Loucy (cell line): Measurements from ENCODE around the gene RPL26.

Source experiments
- H2AFZ ChIP-seq: fragments of 200-600 bp; sonication (generic); 2 replicates; pipeline ENCODE4 v1.6.0; 2016; ENCODE audit warnings: antibody characterized with exemption, mild to moderate bottlenecking, low read length, moderate library complexity
- H3F3A ChIP-seq: fragments of 200-600 bp; 2 replicates; pipeline ENCODE4 v1.6.0; 2016; ENCODE audit warnings: antibody characterized with exemption, low read depth, mild to moderate bottlenecking
- H3K27me3 ChIP-seq: fragments of 200-600 bp; sonication (generic); 2 replicates; pipeline ENCODE4 v1.6.1; 2014; ENCODE audit warnings: low read length, mild to moderate bottlenecking; ENCODE audit not compliant: insufficient read depth, poor library complexity, severe bottlenecking
- H3K36me3 ChIP-seq: fragments of 200-600 bp; sonication (generic); 2 replicates; pipeline ENCODE4 v1.6.1; 2016; ENCODE audit warnings: low read length; ENCODE audit not compliant: insufficient read depth
- H3K4me1 ChIP-seq: fragments of 200-600 bp; sonication (generic); 2 replicates; pipeline ENCODE4 v1.5.1; 2014; ENCODE audit warnings: low read length, mild to moderate bottlenecking; ENCODE audit not compliant: insufficient read depth, poor library complexity, severe bottlenecking
- H3K4me2 ChIP-seq: fragments of 200-600 bp; sonication (generic); 2 replicates; pipeline ENCODE4 v1.6.0; 2014; ENCODE audit warnings: antibody characterized with exemption, low read length, low read depth, mild to moderate bottlenecking; ENCODE audit not compliant: poor library complexity, severe bottlenecking
- H3K4me3 ChIP-seq: fragments of 200-600 bp; sonication (generic); 2 replicates; pipeline ENCODE4 v1.5.1; 2014; ENCODE audit warnings: low read length, mild to moderate bottlenecking, mixed read lengths; ENCODE audit not compliant: poor library complexity, severe bottlenecking
- H3K79me2 ChIP-seq: fragments of 200-600 bp; sonication (generic); 2 replicates; pipeline ENCODE4 v1.6.1; 2014; ENCODE audit warnings: low read length; ENCODE audit not compliant: insufficient read depth
- H3K9ac ChIP-seq: fragments of 200-600 bp; sonication (generic); 2 replicates; pipeline ENCODE4 v1.6.0; 2014; ENCODE audit warnings: mild to moderate bottlenecking, low read depth, low read length, moderate library complexity; ENCODE audit not compliant: poor library complexity, severe bottlenecking
- H3K9me2 ChIP-seq: fragments of 200-600 bp; sonication (generic); replicated peaks from 2 replicates; pipeline ENCODE4 v1.6.1; 2016; ENCODE audit warnings: low read depth, low read length, mixed read lengths
- H3K9me3 ChIP-seq: fragments of 200-600 bp; sonication (generic); 2 replicates; pipeline ENCODE4 v1.6.1; 2014; ENCODE audit warnings: mild to moderate bottlenecking, antibody characterized with exemption, low read length, low read depth; ENCODE audit not compliant: insufficient read depth
- H4K20me1 ChIP-seq: fragments of 200-600 bp; sonication (generic); 2 replicates; pipeline ENCODE4 v1.6.0; 2014; ENCODE audit warnings: antibody characterized with exemption, low read length, mild to moderate bottlenecking; ENCODE audit not compliant: insufficient read depth, poor library complexity, severe bottlenecking
- CTCF ChIP-seq: fragments of 200-600 bp; sonication (generic); conservative IDR thresholded peaks from 2 replicates; pipeline ENCODE4 v1.5.1; 2014; ENCODE audit warnings: mild to moderate bottlenecking, antibody characterized with exemption, low read length
- EZH2phosphoT487 ChIP-seq: fragments of 200-600 bp; IDR thresholded peaks from 2 replicates; pipeline ENCODE4 v1.6.1; 2018; ENCODE audit warnings: antibody characterized with exemption, mild to moderate bottlenecking, moderate library complexity, borderline replicate concordance

RPL26 gene

GRCh38 chr17:8359769-8360168 is 23.2 kb downstream of the RPL26 start:
- Histone ChIP-seq H3K9me2 (no peaks in the 10 kb centered on the region), H3K4me3 (no peak overlapping the region), H3K4me2 (no peak overlapping the region), H3K9me3 (no peaks in the 10 kb centered on the region), H3K9ac (no peak overlapping the region), H3K4me1 (peaks cover 5% of the 10 kb centered on the region), H3K36me3 (no peaks in the 10 kb centered on the region), H3K79me2 (no peaks in the 10 kb centered on the region), H4K20me1 (no peaks in the 10 kb centered on the region), H3K27me3 (no peaks in the 10 kb centered on the region), H2AFZ (0 out of 2 replicates have a peak overlapping the region, but pooled peaks have one; percentile 8), H3F3A (no peaks in the 10 kb centered on the region)
- no peak for TF ChIP-seq CTCF
- no peak for TF ChIP-seq EZH2phosphoT487

GRCh38 chr17:8357910-8358309 is 25.1 kb downstream of the RPL26 start:
- Histone ChIP-seq H3F3A (no peaks in the 10 kb centered on the region), H3K4me1 (peaks cover 5% of the 10 kb centered on the region), H4K20me1 (no peaks in the 10 kb centered on the region), H3K27me3 (no peaks in the 10 kb centered on the region), H3K4me3 (no peak overlapping the region), H3K9me2 (no peaks in the 10 kb centered on the region), H3K36me3 (no peaks in the 10 kb centered on the region), H3K9me3 (no peaks in the 10 kb centered on the region), H3K9ac (no peak overlapping the region), H3K4me2 (no peak overlapping the region), H2AFZ (no peak overlapping the region), H3K79me2 (no peaks in the 10 kb centered on the region)
- TF ChIP-seq EZH2phosphoT487 = no peak
- TF ChIP-seq CTCF = no peak

GRCh38 chr17:8354236-8354635 is 28.8 kb downstream of the RPL26 start:
- H3K4me2 ChIP-seq = no peak overlapping the region
- no peaks in the 10 kb centered on the region for H3K36me3 ChIP-seq
- H4K20me1 ChIP-seq = no peaks in the 10 kb centered on the region
- H3K27me3 ChIP-seq = no peaks in the 10 kb centered on the region
- no peak overlapping the region for H3K4me3 ChIP-seq
- H3K79me2 ChIP-seq = no peaks in the 10 kb centered on the region
- no peaks in the 10 kb centered on the region for H3K4me1 ChIP-seq
- no peak overlapping the region for H2AFZ ChIP-seq
- no peak overlapping the region for H3K9ac ChIP-seq
- no peaks in the 10 kb centered on the region for H3F3A ChIP-seq
- H3K9me3 ChIP-seq = no peaks in the 10 kb centered on the region
- no peaks in the 10 kb centered on the region for H3K9me2 ChIP-seq
- TF ChIP-seq CTCF = no peak
- TF ChIP-seq EZH2phosphoT487 = no peak
